ENCODE data around the gene SYNE1.

Gene SYNE1

GRCh38 chr6:152309006-152309405, 328.2 kb downstream of the SYNE1 start:
- no peak for DNase-seq

DNA sequence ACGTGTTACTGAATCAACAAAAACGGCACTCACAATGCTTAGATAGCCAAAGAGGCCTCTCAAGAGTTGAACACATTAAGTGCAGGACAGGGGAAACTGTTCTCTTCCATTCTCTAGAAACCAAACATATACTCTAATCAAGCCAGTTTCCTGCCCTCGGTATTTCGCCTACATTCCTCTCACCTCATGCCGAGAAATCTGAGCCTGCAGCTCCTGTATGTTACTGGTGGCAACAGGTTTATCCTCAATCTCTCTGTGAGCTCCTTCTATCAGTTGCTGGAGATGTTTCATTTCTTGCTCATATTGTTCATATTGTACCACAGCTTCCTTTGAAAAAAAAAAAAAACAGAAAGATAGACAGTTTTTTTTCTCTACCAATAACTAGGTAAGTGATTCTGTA, 328.9 kb downstream of the SYNE1 start:
- DNase-seq = no peak

GRCh38 chr6:152305672-152306071, 331.5 kb downstream of the SYNE1 start:
- no peak for DNase-seq

- DNase-seq = peak; percentile 49
These were observed 335.2 kb downstream of the SYNE1 start for GRCh38 chr6:152301765-152302568.

DNA sequence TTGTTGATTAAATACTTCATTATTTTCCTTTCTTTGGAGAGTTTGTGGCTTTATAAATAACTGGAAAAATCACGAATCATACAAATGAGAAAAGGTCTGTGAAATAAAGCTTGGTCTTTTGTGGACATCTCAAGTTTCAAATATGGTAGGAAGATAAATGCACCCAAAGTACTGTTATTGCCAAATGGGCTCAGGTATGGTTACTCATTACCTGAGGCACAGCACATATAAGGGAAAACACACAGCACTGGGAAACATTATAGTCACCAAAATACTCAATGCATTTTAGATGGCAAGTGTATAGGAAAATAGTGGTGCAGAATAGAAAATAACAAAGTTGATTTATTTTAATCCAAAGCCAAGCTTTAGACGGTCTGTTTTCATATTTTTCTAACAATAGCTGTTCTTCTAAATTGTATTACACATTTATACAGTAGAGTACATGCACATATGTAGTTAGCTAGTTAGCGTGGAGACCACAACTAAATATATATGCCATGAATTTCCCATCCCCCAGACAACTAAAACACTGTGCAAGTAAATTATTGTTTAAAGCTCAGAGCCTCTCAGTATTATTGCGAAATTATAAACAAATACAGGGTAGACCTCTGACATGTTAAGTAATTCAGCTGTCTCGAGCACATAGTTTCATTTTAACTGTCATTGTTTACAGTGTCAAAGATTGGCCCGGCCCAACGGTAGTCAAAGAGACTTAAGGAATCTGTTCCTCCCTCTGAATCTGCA, 336.0 kb downstream of the SYNE1 start:
- DNase-seq = no peak

DNA sequence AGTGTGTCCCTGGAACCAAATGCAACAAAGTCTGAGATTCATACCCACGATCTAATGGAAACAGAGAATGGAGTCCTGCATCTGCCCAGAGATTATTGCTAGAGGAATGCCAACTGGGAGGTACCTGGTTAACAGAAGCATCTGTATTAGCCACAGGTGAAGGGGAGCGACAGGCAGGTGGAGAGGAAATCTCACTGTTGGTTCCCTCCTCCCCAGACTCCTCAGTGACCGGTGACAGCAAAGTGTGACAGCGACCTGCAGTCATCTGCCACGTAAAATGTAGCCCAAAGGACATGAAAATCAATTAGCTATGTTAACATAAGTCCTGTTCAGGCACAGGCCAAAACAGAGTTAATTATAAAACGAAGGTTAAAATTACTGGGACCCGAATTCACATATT, 336.6 kb downstream of the SYNE1 start:
- no peak for DNase-seq

GRCh38 chr6:152298848-152299735, 338.1 kb downstream of the SYNE1 start:
- DNase-seq = no peak

DNA sequence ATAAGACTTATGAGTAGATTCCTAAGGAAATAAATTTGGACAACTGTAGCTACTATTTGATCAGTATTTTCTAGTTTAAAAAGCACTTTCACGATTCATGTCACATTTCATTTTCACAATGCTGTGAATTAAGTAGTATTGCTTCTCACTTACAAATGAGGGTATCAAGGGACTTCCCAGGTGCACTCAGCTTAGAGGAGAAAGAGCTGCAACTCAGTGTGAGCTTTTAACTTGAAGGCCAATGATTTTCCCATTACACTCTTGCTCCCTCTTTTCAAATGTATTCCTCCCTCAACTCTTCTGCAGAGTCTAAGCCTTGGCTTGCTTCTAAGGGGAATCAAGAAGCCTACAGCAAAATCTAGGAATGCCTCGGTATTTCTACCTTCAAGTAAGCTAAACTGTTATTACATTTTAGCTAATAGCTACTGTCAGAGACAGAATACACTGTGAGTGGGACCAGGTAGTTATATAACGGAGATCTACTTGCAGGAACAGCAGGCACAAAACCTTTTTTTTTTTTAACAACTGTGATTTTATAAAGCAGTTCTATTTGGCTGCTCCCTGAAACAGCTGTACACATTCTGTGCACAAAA, 339.0 kb downstream of the SYNE1 start:
- no peak for DNase-seq

DNA sequence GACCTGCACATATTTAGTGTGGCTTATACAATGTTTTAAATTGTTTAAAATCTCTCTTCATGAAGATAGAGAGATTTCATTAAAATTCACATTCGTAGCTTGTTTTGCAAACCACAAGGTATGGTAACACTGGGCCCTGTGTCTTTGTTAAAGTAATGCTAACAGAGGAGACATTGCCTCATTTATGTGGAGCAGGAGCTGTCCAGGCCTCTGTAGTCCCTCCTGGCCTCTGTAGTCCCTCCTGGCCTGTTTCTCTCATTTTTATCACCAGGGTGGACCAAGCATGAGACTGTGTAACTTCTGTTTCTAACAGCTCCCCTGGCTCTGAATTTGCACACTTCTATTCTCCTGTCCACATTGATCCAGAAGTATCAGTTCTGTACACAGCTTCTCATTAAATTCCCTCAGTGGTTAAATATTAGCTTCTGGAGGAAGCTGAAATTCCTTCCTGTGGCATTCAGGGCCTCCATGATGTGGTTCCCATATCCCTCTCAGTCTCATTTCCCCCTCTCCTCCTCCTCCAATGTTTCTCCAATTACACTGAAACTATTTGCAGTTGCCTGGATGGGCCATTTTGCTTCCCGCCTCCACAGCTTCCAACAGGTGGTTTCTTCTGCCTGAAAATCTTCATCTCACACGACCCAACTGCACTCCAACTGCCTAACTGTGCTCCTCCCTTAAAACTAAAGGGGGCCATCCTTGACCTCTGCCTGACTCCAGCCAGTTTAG, 340.4 kb downstream of the SYNE1 start:
- DNase-seq = no peak

- no peak for DNase-seq
These were observed 341.2 kb downstream of the SYNE1 start for GRCh38 chr6:152295920-152296319.

- no peak for DNase-seq
These were observed 341.8 kb downstream of the SYNE1 start for GRCh38 chr6:152295346-152295745.

DNA sequence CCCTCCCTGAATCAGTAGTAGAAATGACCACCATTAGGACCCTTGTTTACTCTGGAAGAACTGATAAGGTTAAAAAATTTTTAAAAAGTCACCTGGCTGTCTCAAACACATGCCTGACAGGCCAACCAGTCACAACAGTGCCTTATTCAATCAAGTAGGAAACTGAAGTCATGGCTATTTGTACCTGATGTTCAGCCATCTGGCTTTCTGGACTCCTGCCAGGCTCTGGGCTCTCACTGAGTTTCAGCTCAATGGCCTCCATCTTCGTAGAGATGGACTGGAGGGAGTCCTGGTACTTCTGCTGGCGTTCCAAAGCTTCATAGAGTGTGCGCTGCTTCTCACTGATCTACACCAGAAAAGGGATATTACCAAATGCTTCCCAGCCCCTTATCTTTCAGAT, 343.8 kb downstream of the SYNE1 start:
- DNase-seq = no peak

GRCh38 chr6:152292555-152292954, 344.6 kb downstream of the SYNE1 start:
- no peak for DNase-seq

GRCh38 chr6:152290693-152291092, 346.5 kb downstream of the SYNE1 start:
- no peak for DNase-seq

GRCh38 chr6:152277826-152278329, 359.3 kb downstream of the SYNE1 start:
- no peak for DNase-seq

GRCh38 chr6:152273638-152274037, 363.5 kb downstream of the SYNE1 start:
- no peak for DNase-seq

- DNase-seq = no peak
These were observed 364.2 kb downstream of the SYNE1 start for GRCh38 chr6:152273002-152273401.

DNA sequence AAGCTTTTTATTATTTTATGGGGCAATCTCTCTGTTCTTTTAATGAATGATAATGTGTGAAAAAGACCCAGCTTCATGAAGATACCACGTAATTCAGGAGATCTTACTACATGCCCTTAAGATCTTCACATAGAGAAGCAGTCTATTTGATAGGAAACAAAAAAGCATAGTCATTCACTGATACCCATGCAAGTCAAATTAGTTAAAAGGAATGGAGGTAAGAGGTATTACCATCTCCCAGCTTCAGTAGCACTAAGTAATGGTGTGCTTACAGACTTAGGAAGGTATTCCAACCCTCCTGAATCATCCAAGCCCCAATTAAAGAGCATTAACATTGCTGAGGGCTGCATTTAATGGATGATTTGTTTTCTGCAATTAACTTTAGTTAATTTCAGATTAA, 364.7 kb downstream of the SYNE1 start:
- DNase-seq = no peak

GRCh38 chr6:152271776-152272464, 365.2 kb downstream of the SYNE1 start:
- DNase-seq = no peak

GRCh38 chr6:152270301-152270925, 366.7 kb downstream of the SYNE1 start:
- no peak for DNase-seq

Measured in NCI-H1436 treated with DMSO at 0.1 percent for 48 hours (cell line).